ENCODE data around the gene AMDHD2.

DNA sequence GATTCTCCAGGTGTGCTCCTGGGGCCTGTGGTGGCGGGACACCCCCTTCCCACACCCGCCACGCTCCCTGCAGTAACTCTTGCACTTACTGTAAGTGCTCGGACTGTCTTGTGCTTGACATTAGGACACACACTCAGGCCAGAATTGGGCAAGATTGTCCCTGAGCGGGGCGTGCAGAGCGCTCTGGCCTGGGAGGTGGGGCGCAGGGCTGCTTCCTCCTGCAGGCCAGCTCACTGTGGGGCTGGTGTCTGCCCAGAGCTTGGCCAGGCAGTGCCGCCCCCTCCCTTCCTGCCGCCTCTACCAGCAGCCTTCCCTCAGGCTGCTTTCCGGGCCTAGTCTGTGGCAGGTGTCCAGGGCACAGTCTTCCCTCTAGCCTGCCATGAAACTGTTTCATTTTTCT lies 12.5 kb upstream of the AMDHD2 start:
- no peak for TF ChIP-seq CTCF (conservative IDR thresholded peaks at IDR 0.05; ENCODE audit: low read length)
- no peak for TF ChIP-seq EZH2phosphoT487 (IDR thresholded peaks at IDR 0.05; ENCODE audit: borderline replicate concordance, low read depth, low read length)
